Measurements from ENCODE around the gene COL2A1.

DNA sequence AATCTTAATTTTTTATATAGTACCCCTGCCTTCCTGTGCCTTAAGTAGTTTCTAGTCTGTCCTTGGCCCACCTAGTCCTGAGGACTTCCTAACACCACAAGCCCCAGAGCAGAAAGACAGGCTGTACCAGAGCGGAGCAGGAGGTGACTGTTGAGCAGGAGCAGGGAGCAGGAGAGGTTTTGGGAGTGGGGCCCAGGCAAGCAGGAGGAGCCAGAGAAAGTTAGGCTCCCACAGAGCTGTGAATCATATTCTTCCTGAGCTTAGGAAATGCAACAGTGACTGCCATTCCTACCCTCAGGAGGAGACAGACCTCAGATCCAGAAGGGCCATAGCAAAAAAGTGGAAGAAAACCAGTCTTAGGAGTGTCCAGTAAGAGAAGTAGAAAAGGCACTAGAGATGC lies 28.3 kb upstream of the COL2A1 start:
- TF ChIP-seq, protein P1, sequence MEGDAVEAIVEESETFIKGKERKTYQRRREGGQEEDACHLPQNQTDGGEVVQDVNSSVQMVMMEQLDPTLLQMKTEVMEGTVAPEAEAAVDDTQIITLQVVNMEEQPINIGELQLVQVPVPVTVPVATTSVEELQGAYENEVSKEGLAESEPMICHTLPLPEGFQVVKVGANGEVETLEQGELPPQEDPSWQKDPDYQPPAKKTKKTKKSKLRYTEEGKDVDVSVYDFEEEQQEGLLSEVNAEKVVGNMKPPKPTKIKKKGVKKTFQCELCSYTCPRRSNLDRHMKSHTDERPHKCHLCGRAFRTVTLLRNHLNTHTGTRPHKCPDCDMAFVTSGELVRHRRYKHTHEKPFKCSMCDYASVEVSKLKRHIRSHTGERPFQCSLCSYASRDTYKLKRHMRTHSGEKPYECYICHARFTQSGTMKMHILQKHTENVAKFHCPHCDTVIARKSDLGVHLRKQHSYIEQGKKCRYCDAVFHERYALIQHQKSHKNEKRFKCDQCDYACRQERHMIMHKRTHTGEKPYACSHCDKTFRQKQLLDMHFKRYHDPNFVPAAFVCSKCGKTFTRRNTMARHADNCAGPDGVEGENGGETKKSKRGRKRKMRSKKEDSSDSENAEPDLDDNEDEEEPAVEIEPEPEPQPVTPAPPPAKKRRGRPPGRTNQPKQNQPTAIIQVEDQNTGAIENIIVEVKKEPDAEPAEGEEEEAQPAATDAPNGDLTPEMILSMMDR (IDR thresholded peaks at IDR 0.05), result no peak
- no peak for TF ChIP-seq POLR2A (IDR thresholded peaks at IDR 0.05)

Measured in uterus (tissue), 2 donors.